ENCODE results near the gene PRADC1.
"Not testable (repeated sequence)": the region's sequence is repeated elsewhere in the genome, so short reads cannot be mapped to it uniquely, and the experiment has no call there.

Gene PRADC1

DNA sequence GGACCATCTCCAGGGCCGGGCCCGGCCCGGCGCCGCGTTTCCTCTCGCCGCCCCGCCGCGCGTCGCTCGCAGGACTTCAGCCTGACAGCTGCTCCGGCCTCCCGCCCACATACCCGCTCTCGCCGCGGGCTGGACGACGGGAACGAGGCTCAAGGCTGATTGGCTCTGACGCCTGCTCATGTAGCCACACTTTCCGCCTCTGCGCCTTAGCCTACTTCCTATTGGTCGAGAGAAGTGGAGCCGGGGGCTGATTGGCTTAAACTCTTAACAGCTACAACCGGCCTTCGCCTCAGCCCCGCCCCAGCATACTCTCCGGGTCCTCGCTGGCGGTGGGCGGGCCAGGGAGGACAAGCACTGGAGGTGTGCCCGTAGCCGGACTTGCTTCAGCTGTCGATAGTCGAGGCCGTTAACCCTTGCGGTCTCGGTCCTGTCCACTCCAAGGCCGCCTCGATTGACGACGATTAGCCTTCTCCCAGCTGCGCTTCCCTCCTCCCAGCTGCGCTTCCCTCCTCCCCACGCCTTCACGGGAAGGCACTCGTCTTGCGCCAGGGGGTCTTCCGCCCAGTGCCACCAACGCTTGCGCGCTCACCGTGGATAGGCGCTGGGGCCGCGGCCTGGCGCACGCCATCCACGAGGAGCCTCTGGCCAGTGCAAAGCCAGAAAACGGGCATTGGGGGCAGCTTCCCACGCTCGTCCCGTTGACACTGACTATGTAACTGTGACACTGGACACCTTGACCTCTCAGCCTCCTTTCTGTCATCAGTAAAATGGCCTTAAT lies at the start of gene PRADC1:
Gene PRADC1 (minus strand): TSS at position 86 of the 778 bp plus-strand sequence. CDS start 79 bp downstream, at position 7.
- DNase-seq: peak; percentile 74 to 93

DNA sequence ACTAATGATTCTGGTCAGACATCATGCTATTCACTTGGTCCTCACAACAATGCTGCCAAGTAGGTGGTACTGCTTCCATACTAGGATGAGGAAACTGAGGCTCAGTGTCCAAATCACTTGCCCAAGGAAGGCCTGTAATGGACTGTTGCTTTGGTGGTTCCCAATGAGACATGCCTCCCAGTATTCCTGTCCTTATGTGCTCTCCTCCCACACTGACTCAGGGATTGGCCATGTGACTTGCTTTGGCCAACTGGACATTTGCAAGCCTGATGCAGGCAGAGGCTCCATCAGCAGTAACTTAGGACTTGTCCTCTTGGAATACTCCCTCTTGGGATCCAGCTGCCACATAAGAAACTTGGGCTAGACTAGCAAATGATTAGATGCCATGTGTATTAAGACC lies 48.2 kb upstream of the PRADC1 start:
- DNase-seq: no peak

DNA sequence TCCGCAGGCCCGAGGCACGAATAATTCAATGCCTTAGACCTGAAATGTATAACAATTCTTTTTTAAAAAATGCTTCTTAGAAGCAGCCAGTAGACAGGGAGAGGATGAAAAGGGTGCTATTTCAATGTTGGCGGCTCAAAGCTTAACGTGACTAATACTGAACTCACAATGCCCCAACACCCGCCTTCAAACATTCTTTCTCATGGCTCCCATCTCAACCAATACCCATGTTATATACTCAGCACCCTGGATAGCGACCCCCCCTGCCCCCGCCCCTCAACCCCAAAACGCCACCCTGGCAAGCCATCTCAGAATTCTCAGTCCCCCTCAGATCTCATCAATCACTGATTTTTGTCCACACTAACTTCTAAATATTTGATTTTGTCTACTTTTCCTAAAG lies 46.8 kb upstream of the PRADC1 start:
- DNase-seq: no peak

- DNase-seq: no peak
Observed at GRCh38 chr2:73272270-73272669, 39.2 kb upstream of the PRADC1 start.

DNA sequence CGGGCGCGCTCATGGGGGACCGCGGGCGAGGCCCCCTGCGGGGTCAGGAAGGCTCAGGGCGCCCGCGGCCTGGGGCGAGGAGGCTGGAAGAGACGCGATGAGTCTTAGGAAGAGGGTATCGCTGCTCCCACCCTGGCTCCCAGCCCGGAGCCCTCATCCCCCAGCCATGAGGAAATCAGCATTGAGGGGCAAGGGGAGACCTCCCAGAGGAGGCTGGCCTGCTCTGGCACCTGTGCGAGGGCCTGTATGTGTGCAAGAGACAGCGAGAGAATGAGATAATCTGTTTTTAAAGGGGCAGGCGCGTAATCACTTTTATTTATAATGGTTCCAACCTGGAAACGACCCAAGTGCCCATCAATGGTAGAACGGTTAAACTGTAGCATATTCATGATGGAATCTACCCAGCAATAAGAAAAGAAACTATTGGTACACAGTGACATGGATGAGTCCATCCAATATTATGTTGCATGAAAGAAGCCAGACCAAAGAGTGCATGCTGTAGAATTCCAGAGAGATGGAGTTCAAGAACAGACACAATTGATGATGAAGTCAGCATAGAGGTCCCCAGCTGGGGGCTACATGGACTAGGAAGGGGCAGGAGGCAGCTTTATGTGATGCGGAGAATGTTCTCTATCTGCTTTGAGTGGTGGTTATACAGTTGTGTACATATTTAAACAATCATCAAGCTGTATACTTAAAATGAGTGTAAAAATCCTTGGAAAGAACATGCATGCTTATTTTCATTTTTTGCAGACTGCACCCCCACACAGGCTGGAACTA lies 36.8 kb upstream of the PRADC1 start:
- DNase-seq: no peak

GRCh38 chr2:73268830-73269685 lies 36.0 kb upstream of the PRADC1 start:
- peak in 1 of 2 experiments; percentile 61 for DNase-seq

DNA sequence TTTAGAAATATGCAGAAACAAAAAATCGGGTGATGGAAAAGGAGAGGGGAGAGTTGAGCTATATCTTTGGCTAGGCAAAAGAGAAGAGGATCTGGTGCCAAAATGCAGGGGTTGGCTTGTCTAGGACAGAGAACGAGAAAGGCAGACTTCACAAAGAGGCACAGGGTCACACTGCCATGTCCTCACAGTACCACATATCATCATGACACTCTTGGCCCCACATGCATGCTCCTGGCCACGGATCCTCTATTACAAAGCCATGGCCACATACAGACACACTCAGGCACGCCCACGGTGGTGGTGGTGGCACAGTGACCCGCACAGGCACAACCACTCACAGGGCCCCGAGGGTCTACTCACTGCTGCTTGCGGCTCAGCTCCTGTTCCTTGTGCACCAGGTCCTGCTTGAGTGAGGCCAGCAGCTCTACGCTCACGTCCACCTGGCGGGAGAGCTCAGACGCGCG lies 35.4 kb upstream of the PRADC1 start:
- DNase-seq: no peak

- DNase-seq: no peak
Observed at GRCh38 chr2:73267008-73267407, 34.0 kb upstream of the PRADC1 start.

- no peak for DNase-seq
Observed at GRCh38 chr2:73266061-73266901, 33.2 kb upstream of the PRADC1 start.

DNA sequence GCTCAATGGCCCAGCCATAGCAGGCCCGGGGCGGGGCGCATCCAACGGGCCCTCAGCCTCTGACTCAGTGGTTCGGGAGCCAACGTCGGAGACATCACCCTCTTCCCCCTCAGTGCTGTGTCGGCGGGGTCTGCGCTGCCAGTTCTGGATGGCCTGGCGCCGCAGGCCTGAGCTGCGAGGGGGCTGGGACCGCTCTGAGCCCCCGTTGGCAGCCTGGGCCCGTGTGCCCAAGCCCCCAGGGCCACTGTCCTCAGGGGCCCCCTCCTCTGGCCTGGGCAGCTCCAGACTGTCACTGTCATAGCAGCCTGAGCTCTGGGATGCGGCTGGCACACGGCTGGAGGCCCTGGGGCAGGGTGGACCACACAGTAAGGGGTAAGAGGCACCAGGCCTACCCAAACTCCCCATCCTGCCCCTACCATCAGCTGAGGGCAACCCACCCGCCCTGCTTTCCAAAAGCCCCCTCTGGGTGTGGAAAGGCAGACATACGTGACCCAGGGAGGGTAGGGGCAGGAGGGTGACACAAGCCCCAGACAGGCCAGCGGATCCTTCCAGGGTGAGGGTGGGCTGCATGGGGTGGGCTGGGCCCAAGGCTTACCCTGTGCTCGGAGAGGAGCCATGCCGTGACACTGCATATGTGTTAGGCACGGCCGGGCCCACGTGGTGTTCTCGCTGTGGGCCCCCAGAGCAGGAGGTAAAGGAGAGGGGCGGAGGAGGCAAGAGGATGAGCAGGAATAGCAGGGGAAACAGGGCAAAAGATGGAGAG lies 32.4 kb upstream of the PRADC1 start:
- no peak for DNase-seq

GRCh38 chr2:73264783-73265182 lies 31.7 kb upstream of the PRADC1 start:
- no peak for DNase-seq

DNA sequence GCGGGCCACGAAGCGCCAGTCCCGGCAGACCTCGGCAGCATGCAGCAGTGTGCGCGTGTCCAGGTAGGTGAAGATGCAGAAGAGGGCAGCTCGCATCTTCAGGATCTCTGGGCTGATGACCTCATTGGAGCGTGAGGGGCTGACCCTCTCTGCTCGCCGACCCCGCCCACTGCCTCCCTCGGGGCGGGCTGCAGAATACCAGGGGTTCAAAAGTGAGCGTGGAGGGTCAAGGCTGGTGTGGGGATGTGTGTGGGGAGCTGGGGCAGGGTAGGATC lies 31.2 kb upstream of the PRADC1 start:
- no peak for DNase-seq

- no peak for DNase-seq
Observed at GRCh38 chr2:73263540-73264331, 30.7 kb upstream of the PRADC1 start.

- not testable (repeated sequence) for DNase-seq
Observed at GRCh38 chr2:73262691-73263429, 29.8 kb upstream of the PRADC1 start.

DNA sequence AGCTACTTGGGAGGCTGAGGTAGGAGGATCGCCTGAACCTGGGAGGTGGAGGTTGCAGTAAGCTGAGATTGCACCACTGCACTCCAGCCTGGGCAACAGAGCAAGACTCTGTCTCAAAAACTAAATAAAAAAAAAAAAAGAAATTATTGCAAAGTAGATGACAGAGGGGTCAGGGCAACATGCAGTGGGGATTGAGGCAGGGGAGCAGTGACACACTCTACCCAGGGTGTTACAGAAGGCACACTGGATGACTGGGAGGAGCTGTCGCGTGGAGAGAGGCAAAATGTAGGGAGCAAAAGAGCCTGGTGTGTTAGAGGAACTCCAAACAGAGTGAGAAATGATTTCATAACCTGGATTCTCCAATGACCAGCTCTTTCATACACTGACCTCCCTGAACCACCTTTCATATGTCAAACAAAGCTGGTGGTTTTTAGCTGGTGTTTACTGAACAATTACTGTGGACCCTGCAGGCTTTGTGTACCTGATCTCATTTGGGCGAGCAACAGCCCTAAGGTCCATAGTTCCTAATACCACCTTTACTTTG lies 29.1 kb upstream of the PRADC1 start:
- no peak for DNase-seq

DNA sequence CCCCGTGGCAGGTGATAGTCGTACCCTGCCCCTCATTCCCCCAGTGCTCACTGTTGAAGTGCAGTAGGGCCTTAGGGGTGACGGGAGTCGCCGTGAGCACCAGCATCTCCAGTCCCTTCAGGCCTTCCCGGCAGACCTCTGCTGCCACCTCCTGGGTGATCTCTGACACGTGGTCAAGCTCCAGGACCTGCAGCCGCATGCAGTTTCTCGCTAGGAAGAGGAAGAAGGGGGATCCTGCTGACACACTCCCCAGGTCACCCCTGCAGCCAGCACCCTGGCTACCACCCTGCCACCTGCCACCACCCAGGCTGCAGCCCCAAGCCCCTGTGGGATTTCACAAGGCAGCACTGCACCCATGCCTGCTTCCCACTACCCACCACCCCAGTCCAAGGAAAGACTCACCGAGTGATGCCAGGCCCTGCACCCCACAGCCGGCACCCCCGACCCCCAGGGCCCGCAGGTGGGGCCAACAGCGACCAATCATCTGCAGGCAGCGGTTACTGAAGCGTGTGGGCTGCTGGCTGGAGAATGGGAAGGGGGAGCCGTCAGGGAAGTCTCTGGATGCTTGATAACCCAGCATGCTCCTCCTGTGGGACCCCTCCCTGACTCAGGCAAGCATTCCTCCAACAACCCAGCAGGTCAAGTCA lies 27.4 kb upstream of the PRADC1 start:
- no peak for DNase-seq

DNA sequence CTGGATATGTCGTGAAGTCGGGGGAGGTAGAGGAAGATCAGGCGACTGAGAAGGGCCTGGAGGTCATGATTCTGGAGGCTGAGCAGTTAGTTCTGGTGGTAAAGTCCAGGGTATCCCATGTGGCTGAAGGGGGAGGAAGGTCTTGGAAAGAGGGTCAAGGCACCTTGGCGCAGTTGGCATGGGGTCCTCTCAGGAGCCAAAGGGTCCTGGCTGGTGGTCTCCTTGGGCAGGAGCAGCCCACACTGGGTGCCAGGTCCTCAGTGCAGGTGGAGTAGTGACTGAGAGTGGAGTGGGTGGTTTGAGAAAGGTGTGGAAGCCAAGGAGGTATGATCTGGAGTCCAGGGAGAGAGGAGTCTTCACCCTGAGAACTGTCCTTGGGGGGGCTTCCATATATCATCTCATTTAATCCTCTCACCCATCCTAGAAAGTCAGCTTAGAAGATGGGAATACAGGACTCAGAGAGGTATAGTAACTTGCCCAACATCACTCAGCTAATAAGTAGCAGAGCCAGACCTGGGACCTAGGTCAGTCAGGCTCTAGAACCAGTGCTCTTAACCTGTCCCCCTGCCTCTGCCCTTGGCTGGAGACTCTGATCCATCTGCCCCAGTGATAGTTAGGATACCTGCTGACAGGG lies 26.8 kb upstream of the PRADC1 start:
- no peak for DNase-seq

- DNase-seq: no peak
Observed at GRCh38 chr2:73259276-73259675, 26.2 kb upstream of the PRADC1 start.

DNA sequence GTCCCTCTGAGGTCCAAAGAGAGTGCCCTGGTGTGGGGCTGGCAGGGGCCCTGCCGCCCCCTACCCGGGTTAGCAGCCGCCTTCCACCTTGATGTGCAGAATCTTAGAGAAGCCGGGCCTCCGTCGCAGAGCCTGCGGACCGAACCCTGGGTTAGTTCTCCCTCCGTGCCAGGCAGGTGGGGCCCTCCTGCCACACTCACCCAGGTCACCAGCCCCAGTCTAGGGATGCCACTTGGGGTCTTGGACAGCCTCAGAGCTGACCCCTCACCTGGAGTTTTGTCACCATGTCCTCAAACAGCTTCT lies 25.8 kb upstream of the PRADC1 start:
- no peak for DNase-seq

All from NCI-H187 (cell line).